GM19035 (cell line): ENCODE data around the gene TMEM132D.

Experiments
- ATAC-seq: cut with Tn5 transposase; IDR thresholded peaks from one replicate; pipeline ENCODE4 v1.9.1; 2021; ENCODE audit not compliant: unreplicated experiment

Gene TMEM132D

DNA sequence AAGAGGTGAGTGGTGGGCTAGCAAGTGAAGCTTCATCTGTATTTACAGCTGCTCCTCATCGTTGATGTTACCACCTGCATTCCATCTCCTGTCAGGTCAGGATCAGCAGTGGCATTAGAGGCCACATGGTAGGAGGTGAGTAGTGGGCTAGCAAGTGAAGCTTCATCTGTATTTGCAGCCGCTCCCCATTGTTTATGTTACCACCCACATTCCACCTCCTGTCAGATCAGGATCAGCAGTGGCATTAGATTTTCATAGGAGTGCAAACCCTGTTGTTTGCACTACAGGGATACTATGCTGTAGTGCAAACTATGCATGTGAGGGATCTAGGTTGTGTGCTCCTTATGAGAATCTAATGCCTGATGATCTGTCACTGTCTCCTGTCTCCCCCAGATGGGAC, 531.5 kb downstream of the TMEM132D start:
- ATAC-seq: no peak

DNA sequence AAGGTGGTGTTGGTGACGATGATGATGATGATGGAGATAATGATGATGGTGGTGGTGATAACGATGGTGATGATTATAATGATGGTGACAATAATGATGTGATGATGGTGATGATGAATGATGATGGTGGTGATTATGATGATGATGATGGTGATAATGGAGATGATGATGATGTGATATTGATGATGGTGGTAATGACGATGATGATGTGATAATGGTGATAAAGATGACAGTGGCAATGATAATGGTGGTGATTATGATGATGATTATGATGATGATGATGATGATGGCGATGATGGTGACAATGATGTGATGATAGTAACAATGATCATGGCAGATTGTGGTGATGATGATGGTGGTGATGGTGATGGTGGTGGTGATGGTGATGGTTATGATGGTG, 532.6 kb downstream of the TMEM132D start:
- ATAC-seq: no peak

DNA sequence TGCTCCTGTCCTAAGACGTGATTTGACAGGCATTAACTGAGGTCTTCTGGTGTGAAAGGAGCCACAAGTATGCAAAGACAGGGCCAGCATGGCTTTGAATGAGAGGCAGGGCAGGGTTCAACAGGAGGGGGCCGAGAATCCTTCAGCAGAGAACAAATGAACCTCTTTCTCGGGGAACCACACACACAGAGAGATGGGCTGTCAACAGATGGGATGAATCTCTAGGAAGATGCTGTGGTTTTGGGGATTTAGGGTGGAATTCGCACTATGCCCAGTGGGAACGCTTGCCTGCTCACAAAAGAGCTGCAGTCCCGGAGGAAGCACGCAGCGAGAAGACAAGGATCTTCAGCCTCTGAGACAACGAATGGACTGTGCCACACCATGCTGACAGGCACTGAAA, 537.2 kb downstream of the TMEM132D start:
- no peak for ATAC-seq

DNA sequence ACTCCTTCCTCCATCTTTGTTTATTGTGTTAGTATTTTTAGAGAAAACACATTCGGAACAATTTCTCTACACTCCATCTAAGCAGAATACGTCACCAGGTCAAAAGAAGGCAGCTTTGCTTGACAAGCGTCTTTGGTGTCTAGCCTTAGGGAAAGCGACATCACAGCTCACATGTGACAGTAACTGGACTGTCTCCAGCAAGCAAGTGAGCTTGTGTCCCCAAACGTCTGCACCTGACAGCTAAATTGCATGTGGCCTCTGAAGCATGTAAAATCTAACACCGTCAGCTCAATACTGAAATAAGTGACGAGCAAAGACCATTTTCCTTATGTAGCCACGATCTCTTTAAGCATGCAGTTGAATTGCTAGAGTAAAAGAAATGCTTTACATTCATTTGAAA, 540.8 kb downstream of the TMEM132D start:
- ATAC-seq: no peak

DNA sequence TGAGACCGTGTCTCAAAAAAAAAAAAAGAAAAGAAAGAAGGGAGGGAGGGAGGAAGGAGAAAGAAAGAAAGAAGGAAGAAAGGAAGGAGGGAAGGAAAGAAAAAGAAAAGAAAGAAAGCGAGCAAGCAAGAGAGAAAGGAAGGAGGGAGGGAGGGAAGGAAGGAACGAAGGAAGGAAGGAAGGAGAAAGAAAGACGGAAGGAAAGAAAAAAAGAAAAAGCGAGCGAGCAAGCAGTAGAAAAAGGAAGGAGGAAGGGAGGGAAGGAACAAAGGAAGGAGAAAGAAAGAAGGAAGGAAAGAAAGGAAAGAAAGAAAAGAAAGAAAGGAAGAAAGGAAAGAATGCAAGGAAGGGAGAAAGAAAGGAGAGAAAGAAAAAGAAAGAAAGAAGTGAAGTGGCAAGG, 546.6 kb downstream of the TMEM132D start:
- no peak for ATAC-seq

DNA sequence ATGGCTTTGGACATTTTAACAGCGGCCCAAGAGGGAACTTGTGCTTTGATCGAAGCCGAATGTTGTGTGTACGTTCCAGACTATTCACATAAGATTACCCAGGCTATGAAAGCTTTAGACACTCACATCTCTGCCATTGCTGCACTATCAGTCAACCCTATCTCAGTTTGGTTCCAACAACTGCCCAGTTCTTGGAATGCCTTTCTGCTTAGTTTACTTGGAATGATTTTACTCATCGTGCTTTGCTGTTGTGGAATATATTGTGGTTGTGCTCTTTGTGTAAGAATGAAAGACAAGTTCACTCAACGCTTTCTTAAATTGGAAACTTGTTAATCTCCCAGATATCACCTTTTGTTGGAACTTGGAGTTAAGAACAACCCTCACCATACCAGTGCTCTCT, 552.3 kb downstream of the TMEM132D start:
- no peak for ATAC-seq

DNA sequence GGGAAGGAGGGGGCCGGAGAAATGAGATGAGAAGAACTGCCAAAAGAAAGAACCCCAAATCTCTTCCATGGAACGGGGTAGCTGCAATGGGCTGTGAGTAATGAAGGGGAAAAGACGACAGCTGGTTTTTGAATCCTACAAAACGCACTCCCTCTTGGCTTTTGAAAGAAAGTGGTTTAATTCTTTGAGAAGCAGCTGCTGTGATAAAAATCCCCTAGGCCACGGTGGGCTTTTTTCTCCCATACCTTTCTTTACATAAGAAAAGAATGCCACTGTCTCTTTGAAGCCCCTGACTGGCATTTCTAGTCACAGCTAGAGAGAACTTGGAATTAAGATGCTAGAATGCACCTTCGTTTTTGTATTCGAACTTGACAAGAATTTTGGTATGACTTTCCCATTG, 564.5 kb downstream of the TMEM132D start:
- no peak for ATAC-seq

DNA sequence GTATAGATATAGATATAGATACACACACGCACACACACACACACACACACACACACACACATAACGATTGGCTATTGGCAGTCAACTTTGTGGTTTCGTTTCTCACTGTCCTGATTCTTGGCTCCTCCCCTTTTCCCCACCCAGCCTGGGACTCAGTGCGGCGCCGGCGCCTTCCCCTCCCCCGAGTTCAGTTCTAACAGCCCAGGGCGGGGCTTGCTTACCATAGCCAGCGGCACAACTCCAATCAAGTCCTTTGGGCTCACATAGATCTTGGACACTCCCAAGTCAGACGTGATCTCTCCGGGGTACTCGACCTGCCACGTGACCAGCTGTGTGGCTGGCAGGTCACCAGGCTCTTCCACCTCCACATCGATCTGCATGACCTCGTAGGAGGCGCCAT, 566.4 kb downstream of the TMEM132D start:
- no peak for ATAC-seq

DNA sequence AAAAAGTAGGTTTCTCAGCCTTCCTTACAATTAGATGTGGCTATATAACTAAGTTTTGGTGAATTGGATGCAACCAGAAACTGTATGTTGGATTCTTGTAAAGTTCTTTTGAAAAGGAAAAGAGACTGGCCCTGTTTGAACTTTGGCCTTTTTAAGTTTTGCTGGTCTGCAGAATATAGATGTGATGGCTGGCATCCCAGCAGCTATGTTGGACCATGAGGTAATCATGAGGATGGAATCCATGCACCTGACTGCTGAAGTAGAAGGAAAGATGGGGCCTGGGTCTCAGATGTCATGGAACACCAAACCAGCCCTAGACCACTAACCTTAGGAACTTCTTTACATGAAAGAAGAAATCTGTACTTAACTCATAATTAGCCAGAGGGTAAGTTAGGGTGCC, 568.1 kb downstream of the TMEM132D start:
- ATAC-seq: no peak

DNA sequence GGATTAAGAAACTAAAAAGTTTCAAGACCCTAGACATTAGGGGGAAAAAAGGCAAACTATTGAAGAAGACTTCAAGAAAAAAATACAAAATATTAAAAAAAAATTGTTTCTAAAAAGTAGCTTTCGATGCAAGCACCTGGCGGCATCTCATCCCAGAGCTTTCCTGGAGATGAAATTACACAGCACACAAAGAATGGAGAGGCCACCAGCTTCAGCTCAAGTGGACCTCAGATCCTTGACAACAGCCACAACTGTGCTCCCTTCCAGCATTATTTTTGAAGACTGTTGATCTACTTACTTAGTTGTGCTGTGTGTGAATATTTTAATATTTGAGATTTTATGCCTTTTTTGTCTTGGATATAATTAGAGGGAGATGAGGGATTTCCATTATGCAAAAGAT, 571.5 kb downstream of the TMEM132D start:
- no peak for ATAC-seq

DNA sequence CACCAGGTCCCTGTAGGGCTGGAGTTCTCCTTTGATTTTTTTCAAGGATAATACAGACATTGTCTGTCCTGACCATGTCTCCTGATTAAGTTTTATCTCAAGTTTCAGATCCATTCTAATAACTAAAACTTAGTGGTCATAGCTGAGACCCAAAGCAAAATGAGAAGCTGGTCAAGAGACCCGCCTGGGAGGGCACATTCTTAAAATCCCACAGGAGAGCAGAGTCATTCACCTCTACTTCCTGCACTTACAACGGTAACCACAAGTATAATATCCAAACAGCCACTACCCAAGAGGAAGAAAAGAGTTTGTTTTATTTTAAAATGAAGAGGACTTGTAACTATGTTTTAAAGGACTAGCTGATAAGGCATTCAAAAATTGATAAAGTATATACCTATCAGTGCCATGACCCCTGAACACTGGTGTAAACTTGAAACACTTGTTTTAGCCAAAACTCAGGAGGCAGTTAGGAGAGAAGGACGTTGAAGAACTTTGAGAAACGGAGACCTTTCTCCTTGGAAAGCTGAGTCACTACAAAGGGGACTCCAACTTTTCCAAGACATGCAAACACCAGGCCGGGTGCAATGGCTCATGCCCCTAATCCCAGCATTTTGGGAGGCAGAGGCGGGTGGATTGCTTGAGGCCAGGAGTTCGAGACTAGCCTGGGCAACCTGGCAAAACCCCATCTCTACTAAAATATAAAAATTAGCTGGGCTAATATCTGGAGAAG, 572.3 kb downstream of the TMEM132D start:
- no peak for ATAC-seq

DNA sequence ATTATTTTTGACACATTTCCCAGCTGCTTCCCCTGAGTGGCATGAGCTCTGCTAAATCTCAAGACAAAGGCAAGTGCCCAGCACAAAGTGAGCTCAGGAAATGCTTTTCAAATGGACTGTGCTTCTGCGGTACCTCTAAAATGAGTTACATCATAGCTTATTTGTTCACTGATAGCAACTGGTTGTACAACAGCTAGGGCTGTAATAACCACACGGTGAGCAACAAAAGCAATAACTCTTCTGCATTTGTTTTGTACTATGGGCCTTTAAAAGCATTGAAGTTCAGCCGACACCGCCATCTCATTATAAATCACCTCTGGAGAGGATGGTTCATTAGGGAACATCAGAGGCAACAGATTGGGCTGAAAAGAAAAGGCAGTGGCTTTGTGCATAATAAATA, 575.6 kb downstream of the TMEM132D start:
- ATAC-seq: no peak

DNA sequence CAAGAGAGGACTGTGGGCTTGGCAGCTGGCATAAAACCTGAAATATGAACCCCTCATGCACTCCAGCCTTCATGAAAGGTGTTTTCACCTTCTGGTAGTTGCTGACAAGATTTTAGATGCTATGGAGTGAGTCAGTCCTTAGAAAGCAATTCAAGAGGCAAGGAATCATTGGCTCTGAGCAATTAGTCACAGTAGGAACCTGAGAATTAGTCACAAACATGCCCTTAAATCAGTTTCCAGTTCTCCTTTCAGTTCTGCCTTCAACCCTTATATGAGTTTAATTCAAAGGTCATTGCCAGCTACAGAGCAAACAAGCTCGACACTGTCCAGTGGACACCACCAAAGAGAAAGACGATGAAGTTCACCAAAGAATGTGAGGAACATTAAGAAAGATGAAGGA, 578.3 kb downstream of the TMEM132D start:
- no peak for ATAC-seq

DNA sequence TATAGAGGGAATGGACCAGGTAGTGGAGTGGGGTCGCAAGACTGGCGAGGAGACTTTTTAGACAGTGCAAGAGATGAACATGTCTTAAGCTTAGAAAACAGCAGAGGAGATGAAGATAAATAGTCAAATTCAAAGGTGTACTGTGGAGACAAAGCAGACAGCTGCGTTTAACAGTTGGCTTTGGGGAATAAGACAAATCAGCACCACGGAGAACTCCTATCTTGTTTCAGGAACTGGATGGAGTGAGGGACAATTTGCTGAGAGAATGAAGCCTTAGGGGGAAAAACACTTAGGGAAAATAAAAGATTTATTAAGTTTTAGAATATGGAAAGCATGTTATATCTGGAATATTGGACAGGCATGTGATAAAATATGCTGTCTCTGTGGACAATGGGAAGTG, 591.8 kb downstream of the TMEM132D start:
- ATAC-seq: no peak

DNA sequence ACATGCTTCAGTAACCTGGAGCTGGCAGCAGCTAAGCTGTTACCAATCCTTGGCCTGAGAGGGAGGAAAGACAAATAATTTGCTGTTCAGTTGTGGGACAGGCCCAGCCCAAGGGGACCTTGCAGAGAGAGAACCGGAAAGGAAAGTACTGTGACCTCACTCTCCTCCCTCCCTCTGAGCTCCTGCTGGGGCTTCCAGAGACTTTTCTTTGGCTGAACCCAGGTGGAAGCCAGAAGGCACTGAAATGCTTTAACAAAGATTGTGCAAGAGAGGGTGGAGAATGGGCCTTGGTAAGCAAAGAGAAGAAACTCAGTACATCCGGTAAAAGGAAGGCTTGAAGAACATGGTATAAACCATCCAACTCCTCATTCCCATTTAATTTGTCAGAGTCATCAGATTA, 593.5 kb downstream of the TMEM132D start:
- no peak for ATAC-seq

DNA sequence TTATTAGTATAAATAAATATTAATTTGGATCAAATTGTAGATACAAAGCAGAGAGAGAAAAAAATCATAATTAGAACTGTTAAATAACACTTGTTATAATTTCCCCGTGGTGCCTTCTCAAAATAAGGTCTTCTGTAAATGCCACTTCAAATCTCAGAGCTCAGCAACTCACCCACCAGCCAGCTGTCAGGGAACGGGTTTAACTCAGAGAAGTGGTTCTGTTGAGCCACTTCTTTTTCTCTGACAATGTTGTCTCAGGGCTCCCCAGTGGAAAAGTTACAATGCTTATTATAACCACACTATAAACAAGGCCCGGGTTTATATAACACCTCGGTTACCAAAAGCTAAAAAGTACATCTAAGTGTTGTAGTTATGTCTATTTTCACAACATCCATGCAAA, 598.0 kb downstream of the TMEM132D start:
- ATAC-seq: no peak

DNA sequence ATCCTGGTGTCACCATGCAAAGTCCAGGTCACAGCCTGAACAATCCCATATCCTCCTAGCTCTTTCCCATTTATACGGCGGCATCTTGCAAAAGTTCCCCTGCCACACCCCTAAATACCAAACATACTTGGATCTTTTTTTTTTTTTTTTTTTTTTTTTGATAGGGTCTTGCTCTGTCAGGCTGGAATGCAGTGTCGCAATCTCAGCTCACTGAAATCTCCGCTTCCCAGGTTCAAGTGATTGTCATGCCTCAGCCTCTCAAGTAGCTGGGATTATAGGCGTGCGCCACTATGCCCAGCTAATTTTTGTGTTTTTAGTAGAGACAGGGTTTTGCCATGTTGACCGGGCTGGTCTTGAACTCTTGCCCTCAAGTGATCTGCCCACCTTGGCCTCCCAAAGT, 599.3 kb downstream of the TMEM132D start:
- ATAC-seq: no peak

DNA sequence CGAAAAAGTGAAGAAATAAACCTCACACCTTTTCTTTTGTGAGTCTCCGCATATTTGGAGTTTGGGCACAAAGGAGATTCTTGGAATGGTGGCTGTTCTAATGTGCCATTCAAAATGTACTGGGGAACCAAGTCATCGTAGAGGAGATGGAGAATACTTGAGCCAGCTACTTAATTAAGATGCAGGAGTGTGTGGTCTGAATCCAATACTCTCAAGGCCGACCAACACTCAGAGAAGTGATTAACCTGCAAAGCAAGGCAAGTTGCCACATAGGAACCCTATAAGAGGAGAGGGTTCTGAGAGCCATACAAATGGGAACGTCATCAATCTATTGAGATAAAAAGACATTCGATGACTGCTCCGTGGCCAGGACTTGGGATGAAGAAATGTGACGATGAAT, 603.8 kb downstream of the TMEM132D start:
- no peak for ATAC-seq

DNA sequence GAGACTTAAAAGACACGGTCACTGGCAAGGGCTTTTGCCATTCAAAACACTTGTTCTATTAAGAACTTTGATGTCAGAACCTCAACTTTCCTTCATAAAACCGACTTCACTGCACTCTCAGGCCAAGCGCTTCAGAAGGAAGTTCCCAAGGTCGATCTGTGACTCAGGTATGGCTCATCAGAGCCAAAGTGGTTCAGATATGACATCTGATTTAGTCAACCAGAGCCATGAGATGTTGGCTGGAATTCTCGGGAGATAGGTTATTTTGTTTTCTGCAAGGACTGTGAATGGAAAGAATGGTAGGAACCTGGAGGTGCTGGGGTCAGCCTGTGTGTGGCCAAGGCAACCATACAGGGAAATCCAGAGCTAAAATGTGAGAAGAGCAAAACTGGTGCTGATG, 604.9 kb downstream of the TMEM132D start:
- no peak for ATAC-seq

DNA sequence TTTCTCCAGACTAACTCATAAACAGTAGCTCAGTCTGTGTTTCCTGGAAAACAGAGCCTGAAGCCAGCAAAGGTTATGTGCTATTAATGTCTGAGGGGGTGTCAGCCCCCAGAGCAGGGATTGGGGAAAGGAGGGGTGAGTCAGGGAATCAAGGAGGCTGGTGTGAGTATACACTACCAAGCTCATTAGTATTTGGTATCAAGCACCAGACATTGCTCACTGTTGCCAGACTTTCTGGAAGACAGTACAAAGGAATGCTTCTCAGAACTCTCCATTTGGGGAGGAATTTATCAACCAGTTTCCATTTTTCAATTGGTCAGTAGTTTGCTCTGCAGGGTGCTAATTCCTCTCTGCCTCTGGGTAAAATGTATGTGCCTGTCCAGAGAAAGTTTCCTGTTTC, 607.2 kb downstream of the TMEM132D start:
- ATAC-seq: no peak

DNA sequence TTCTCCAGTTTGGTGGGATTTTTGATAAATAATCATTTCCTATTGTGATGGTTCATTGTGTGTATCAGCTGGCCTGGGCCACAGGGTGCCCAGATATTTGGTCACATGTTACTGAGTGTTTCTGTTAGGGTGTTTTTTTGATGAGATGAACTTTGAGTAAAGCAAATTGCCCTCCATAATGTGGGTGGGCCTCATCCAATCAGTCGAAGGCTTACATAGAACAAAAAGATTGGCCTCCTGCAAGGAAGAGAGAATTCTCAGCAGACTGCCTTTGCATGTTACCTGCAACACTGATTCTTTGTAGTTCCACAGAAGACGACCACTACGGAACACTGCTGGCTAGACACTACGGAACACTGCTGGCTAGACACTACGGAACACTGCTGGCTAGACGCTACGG, 609.0 kb downstream of the TMEM132D start:
- ATAC-seq: no peak

DNA sequence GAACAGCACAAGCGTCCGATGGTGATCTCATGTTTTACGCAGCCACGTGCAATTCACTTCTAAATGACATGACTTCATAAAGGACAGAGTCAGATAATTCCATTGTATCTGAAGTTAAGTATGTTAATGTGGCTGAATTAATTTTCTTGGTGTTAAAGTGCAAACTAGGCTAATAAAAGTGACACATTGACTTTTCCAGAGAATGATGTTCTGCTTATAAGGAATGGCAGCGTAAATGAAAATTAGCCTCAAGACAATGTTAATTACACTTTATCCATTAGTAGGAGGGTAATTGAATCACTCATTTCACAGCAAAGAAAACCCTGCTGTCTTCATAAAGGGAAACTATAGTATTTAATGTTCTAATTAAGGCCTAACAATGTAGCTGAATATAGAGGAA, 624.1 kb downstream of the TMEM132D start:
- no peak for ATAC-seq

DNA sequence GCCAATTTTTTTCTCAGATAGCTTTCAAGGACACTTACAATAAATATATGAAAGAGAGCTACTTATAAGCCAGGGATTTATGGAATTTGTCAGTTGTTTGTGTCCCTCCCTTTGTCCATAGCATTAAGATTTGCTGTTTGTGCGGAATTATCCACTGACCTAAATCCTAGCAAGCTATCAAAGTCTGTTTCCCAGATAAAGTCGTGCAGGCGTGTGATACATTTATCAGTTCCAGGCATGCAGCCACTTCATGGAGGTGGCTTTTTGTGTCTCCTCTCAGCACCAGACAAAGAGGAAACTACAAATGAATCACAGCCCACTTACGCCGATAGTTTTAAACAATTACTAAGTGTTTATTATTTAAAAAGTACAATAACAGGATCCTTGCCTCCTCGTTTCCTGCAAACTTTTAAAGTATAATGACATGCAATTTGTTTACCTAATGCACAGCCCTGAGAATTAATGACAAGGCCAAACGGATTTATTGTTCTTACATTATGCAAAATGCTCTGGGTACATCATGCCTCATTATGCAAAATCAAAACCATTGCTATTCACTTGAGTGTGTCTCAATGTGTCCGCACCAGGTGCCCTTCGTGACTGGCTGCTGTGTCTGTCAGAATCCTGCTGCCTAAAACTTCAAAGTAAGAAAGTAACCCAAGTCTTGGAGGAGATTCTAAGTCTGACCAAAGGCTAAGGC, 627.3 kb downstream of the TMEM132D start:
- no peak for ATAC-seq
